GM13977 (cell line): ENCODE data around the gene FBL.

Experiments
- DNase-seq: peaks from one replicate; pipeline ENCODE4 v3.0.0; 2012; ENCODE audit warnings: low spot score
- CTCF ChIP-seq: IDR thresholded peaks from 2 replicates; pipeline ENCODE4 v1.5.1; 2012; ENCODE audit warnings: mild to moderate bottlenecking, control low read depth; ENCODE audit not compliant: insufficient read depth; ENCODE audit errors: extremely low read depth, missing control alignments
- in situ Hi-C: fragments of 300-500 bp; cut with MboI; formaldehyde crosslinking; loops from one replicate; pipeline ENCODE4 v1.12.0; 2022; ENCODE audit warnings: low sequenced_read_pairs, low pct_unique_long_range_greater_than_20kb, mixed read lengths, inconsistent platforms; ENCODE audit not compliant: unreplicated experiment

The FBL gene

GRCh38 chr19:39824143-39825092 is 21.8 kb downstream of the FBL start:
- in situ Hi-C loops = no loop called here
- DNase-seq = peak; percentile 95
- TF ChIP-seq CTCF = no peak

- no peak for TF ChIP-seq CTCF
- DNase-seq = no peak
These were observed 22.5 kb downstream of the FBL start for GRCh38 chr19:39823686-39824085.

GRCh38 chr19:39820696-39821095 is 25.5 kb downstream of the FBL start:
- TF ChIP-seq CTCF = no peak
- DNase-seq = no peak
- in situ Hi-C loops = no loop called here

More at GRCh38 chr19:39823686-39824085, 22.5 kb downstream of the FBL start:
- in situ Hi-C loops = no loop called here

GRCh38 chr19:39819786-39820185 is 26.4 kb downstream of the FBL start:
- in situ Hi-C loops = no loop called here
- DNase-seq = no peak
- no peak for TF ChIP-seq CTCF

GRCh38 chr19:39818626-39819097 is 27.5 kb downstream of the FBL start:
- in situ Hi-C loops = no loop called here
- peak; percentile 78 for DNase-seq
- no peak for TF ChIP-seq CTCF

GRCh38 chr19:39817888-39818561 is 28.2 kb downstream of the FBL start:
- in situ Hi-C loops = no loop called here
- TF ChIP-seq CTCF = no peak

More at GRCh38 chr19:39817888-39818561, 28.2 kb downstream of the FBL start:
- no peak for DNase-seq
